ENCODE data around the gene PDE5A.
"Not testable (repeated sequence)": the region's sequence is repeated elsewhere in the genome, so short reads cannot be mapped to it uniquely, and the experiment has no call there.

PDE5A gene

GRCh38 chr4:119628281-119629141 is at the start of gene PDE5A:
PDE5A (minus strand) TSS chr4:119628804; CDS start chr4:119628671, 133 bp downstream.
- peak; percentile 86 for DNase-seq

DNA sequence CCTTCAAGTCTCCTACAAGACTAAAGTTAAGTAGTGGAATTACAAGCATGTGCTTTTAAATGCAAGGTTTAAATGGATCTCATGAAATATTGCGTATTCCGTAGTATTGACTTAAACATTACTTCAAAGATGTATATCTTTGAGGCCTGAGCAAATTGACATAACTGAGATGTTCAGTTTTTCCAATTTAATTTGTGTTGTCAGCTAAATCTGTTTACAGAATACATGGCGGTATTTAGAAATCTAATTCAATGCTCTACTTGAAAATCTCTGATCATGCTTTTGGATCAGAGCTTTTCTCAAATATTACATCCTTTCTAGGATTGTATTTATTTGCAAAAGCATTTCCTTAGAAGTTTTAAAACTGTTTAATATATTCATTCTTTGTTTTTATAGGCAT is 47.5 kb upstream of the PDE5A start:
- DNase-seq = no peak

- no peak for DNase-seq
Observed at GRCh38 chr4:119675391-119675790, 46.8 kb upstream of the PDE5A start.

DNA sequence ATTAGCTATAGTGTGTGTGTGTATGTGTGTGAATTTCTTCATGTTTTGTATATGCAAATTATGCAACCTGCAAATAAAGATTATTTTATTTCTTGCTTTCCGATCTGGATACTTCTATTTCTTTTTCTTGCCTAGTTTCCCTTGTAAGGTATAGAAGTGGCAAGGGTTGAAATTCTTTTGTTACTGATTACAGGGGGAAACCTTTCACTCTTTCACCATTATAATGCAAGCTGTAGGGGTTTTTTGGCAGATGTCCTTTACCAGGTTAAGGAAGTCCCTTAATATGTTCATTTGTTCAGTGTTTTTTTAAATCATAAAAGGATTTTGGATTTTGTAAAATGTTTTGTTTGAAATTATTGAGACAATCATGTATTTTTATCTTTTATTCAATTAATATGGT is 44.3 kb upstream of the PDE5A start:
- DNase-seq = no peak

GRCh38 chr4:119672086-119672485 is 43.5 kb upstream of the PDE5A start:
- no peak for DNase-seq

DNA sequence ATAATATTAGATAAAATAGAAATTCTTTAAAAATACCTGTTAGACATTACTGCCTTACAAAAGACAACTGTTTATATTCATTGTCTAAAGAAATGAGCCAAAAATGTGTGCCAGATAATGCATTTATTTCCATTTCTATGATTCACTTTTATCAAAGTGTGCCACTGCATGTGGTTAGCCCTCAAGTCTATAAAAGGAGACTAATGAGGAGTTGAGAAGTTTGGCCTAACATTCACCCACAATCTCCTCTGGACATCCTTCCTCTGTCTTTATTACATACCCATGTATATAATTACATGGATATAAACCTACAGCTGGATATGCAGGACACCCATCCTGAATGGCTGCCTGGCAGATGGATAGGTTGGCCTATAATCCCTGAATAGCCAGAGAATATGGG is 42.6 kb upstream of the PDE5A start:
- DNase-seq = no peak

DNA sequence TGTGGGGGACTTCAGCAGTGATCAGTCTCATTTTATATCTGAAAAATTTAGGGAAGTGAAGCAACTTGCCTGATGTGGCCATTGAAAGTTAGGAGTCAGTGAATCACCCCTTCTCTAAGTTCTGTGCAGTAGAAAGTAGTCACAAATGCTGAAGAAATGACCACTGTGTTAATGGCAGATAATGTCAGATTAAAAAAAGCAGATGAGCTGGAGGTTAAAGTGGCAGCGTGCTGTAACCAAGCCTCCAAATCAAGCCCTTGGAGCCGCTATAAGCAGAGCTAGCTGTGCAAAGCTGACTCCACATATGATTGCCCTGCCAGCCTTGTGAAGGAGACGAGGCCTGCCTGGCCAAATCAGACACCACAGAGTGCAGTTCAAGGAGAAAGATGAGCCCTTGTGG is 39.2 kb upstream of the PDE5A start:
- no peak for DNase-seq

GRCh38 chr4:119666653-119667091 is 38.1 kb upstream of the PDE5A start:
- DNase-seq = no peak

DNA sequence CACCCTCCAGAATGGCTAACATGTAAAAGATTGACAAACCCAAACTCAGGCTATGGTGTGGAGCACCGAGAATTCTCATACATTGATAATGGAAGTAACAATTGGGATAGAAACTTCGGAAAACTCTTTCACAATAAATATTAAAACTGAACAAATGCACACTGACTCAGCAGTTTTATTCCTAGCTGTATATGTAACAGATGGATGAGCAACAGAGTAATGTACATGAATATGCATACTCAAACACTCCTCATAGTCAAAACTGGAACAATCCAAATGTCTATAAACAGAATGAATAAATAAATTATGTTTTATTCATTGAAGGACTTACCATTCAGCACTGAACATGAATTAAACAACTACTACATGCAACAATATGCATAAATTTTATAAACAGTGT is 37.1 kb upstream of the PDE5A start:
- no peak for DNase-seq

DNA sequence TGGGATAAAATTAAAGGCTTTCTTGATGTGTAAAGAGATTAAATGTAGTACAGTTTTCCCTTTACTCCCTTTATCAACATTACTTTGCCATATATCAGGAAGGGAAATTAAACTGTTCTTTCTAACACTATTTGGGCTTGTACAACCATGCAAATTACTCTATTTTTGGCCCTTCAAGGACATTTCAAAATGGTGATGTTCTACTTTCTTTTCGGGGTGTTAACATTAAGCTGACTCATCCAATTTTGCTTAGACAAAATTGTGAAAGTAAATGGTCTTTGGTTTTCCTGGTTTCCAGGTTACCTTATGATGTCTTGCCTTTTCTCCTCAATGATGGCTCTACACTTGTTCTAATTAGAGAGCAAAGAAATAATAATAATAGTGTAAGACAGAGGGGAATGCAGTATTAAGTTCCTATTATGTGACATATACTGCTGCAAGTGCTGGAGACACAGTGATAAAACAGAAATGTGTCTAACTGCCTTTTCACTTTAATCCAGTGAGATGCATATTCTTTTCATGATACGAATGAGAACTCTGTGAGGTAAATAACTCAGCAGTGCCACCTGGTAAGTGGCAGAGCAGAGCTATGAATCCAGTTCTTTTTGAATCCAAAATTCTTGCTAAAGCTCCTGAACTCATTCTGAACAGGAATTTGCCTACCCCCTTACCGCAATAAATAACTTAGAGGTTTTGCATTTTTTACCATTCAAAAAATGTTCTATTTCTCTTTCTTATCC is 35.7 kb upstream of the PDE5A start:
- DNase-seq = no peak

DNA sequence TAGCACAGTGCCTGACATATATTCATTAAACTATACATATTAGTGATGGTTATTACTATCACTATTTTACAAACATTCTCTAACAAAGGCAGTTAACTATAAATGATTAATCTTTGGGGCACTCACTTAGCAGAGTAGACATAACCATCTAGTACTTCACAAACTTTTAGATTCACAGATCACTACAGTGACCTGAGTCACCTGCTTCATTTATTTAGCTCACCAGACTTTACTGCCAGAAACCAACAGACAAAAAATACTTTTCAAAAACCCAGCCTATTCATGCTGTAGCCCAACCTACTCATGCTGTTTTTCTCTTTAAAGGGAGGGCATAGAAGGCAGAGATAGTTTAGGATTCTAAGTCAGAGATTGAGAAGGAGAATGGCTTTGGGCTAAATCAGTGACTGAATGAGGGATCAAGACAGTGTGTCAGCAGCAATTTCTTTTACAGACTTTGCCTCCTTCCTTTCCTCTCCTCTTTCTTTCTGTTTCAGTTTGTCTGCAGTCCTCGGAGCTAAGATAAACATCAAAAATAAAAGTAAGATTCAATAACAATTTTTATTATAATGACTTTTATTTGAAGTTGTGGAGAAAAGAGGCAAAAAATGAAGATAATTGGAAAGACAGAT is 34.7 kb upstream of the PDE5A start:
- no peak for DNase-seq

- not testable (repeated sequence) for DNase-seq
Observed at GRCh38 chr4:119662612-119663011, 34.0 kb upstream of the PDE5A start.

GRCh38 chr4:119661231-119661630 is 32.6 kb upstream of the PDE5A start:
- no peak for DNase-seq

- no peak for DNase-seq
Observed at GRCh38 chr4:119659576-119659975, 31.0 kb upstream of the PDE5A start.

DNA sequence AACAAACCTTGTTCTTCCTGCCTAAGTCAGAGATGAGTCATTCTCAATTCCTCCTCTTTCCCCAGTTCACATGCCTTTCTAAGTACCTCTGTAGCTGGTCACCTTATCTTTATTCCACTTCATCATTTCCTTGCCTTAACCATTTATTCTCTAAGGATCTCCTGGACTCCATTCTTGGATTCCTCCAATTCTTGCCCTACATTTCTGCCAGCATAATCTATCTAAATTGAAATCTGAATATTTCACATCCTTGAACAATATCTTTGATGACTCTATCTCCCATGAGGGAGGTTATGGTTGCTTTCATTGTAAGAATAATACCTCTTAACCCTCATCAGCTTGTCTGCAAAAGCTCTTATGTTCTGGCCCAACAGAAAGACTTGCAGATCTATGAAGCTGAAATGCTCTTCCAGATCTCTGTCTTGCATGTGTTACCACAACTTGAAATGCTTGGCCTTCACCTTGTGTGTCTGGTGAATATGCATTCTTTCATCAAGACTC is 28.6 kb upstream of the PDE5A start:
- DNase-seq = no peak

DNA sequence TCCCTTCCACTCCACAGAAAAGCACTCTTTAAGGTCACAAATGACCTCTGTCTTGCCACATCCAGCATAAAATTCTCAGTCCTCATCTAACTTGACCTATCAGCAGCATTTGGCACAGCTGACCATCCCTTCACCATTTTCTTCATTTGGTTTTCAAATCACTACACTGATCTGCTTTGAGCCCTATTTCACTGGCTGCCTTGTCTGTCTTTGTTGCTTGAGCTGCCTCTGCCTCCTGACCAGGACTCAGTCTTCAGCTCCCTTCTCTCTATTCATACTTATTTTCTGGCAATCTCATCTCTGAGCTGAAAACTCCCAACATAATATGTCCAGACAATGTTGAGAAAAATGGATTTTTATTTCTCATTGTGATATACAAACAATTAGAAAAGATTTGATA is 27.7 kb upstream of the PDE5A start:
- no peak for DNase-seq

GRCh38 chr4:119655111-119655837 is 26.7 kb upstream of the PDE5A start:
- no peak for DNase-seq

- DNase-seq = no peak
Observed at GRCh38 chr4:119653990-119654389, 25.4 kb upstream of the PDE5A start.

DNA sequence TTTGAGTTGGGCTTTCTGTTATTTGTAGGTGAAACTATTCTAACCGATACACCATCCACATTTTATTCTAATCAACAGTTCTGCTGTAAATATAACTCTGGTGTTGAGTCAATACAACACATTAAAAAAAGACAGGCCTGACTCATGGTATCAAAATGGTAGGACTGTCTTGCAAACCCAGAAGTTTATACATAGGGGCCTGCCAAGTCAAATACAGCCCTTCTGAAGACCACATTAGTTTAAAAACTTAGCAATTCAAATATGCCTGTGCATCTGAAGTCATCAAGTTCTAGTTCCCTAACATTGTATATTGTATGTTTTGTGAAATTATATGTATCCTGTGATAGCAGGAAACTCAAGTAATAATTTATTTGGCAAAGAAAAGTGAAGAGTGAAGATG is 24.4 kb upstream of the PDE5A start:
- no peak for DNase-seq

DNA sequence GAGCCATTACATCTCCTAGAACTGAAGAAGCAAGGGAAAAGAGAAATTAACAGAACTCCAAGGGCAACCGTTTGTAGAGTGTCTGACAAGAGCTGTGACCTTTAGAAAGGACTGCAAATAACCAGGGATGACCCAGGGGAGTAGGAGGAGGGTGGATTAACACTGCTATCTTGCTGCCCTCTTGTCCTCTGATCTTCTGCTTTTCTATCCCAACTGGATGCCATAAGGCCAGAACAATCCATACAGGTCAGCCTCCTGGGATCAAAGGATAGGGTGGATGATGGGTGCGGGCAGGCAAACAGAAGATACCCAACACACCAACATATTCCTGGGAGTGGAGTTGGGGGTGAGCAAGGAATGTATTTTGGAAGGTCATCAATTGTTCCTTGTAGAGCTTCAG is 19.8 kb upstream of the PDE5A start:
- no peak for DNase-seq

- DNase-seq = no peak
Observed at GRCh38 chr4:119647558-119647957, 19.0 kb upstream of the PDE5A start.

DNA sequence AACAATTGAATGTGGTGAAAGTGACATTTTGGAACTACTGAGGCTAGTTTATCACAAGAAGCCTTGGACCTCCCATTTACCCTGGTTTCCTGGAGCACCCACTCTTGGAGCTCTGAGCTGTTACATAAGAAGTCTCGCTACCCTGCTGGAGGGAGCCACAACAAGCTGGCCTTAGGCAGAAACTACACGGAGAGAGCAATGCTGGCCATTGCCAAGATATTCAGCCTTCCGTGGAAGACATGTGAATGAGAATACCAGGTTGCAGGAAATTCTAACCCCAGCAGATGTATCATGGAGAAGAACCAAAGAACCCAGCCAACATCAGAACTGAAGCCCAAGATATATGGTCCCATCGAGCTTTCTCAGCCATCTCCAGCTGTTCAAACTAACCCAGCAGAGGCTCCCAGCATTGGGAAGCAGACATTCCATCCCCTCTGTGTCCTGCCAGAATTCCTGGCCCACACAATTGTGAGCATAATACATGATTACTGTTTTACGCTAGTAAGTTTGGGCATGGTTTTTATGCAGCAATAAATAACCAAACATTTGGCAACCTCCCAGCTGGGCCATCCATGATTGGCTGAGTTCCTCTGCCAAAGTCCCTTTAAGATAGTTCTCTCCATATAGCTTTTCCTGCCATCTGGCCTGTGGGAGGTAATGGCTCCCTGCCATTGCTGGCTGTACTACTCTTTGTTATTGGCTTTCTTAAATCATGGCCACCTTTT is 17.9 kb upstream of the PDE5A start:
- no peak for DNase-seq
